ENCODE results near the gene ATAD3A.
"Not testable (repeated sequence)": the region's sequence is repeated elsewhere in the genome, so short reads cannot be mapped to it uniquely, and the experiment has no call there.

Gene ATAD3A

GRCh38 chr1:1489861-1490260 is 22.1 kb upstream of the ATAD3A start:
- DNase-seq: no peak
- Histone ChIP-seq H3K9me3 (no peaks in the 10 kb centered on the region; the same call in 1 of the 2 replicates), H3K27me3 (no peaks in the 10 kb centered on the region), H3K4me1 (no peaks in the 10 kb centered on the region), H3K4me3 (ENCODE audit: low read depth, low read length) (no peak overlapping the region), H3K36me3 (peaks cover 72% of the 10 kb centered on the region)
- no peak for TF ChIP-seq CTCF (IDR thresholded peaks at IDR 0.05; ENCODE audit: low read depth, low read length)

DNA sequence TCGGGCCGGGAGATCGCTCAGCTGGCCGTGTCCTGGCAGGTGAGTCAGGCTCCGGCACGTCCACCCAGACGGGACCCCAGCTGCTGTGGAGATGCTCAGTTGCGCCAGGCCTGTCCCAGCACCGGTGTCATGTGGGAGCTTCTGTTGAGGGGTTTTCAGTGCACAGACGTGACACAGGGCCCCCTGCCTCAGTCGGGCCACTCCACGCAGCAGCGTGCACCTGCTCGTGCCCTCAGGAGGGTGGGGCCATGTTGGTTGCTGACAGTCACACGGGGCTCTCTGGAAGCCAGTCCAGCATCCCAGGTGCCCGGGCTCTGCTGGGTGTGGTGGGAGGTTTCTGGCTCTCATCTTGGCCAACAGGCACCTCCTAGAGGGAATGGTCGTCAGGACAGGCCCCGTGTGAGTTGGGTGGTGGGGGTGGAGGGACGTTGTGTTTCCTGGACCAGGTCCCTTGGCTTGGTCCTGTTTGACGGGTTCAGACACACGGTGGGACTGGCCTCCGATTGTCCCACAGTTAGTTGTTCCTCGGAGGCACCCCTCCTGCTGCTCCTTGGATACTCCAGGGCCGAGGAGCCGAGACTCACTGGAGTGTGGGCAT is 21.2 kb upstream of the ATAD3A start:
- no peaks in the 10 kb centered on the region for H3K27me3 ChIP-seq
- DNase-seq: no peak
- no peaks in the 10 kb centered on the region; the same call in 1 of the 2 replicates for H3K9me3 ChIP-seq
- no peaks in the 10 kb centered on the region for H3K4me1 ChIP-seq
- H3K4me3 ChIP-seq (ENCODE audit: low read depth, low read length): no peak overlapping the region
- peaks cover 74% of the 10 kb centered on the region for H3K36me3 ChIP-seq
- TF ChIP-seq CTCF (IDR thresholded peaks at IDR 0.05; ENCODE audit: low read depth, low read length): no peak

GRCh38 chr1:1491601-1492000 is 20.4 kb upstream of the ATAD3A start:
- Histone ChIP-seq H3K4me1 (no peaks in the 10 kb centered on the region), H3K36me3 (peaks cover 79% of the 10 kb centered on the region), H3K9me3 (no peaks in the 10 kb centered on the region; the same call in 1 of the 2 replicates), H3K27me3 (no peaks in the 10 kb centered on the region), H3K4me3 (ENCODE audit: low read depth, low read length) (no peak overlapping the region)
- no peak for DNase-seq
- TF ChIP-seq CTCF (IDR thresholded peaks at IDR 0.05; ENCODE audit: low read depth, low read length): no peak

GRCh38 chr1:1494311-1494710 is 17.7 kb upstream of the ATAD3A start:
- not testable (repeated sequence) for H3K4me1 ChIP-seq; H3K27me3 ChIP-seq; H3K9me3 ChIP-seq; H3K4me3 ChIP-seq (ENCODE audit: low read depth, low read length); DNase-seq
- peaks cover 56% of the 10 kb centered on the region for H3K36me3 ChIP-seq

DNA sequence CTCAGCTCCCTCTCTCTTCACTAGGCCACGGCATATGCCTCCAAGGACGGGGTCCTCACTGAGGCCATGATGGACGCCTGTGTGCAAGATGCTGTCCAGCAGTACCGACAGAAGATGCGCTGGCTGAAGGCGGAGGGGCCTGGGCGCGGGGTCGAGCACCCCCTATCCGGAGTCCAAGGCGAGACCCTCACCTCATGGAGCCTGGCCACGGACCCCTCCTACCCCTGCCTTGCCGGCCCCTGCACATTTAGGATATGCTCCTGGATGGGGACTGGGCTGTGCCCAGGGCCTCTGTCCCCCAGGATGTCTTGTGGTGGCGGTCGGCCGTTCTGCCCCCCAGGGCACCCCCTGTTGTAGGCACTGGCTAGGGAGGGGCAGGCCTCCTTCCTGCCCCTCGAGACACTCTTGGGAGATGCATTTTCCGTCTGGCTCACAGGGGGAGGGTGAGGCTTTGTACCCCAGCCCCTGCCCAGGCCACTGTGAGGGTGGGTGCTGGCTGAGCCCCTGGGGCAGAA is 16.4 kb upstream of the ATAD3A start:
- not testable (repeated sequence) for H3K27me3 ChIP-seq; DNase-seq; H3K4me3 ChIP-seq (ENCODE audit: low read depth, low read length); H3K4me1 ChIP-seq; H3K9me3 ChIP-seq
- peaks cover 48% of the 10 kb centered on the region for H3K36me3 ChIP-seq

- TF ChIP-seq CTCF (IDR thresholded peaks at IDR 0.05; ENCODE audit: low read depth, low read length): peak; percentile 70
- not testable (repeated sequence) for H3K4me1 ChIP-seq, H3K27me3 ChIP-seq, H3K36me3 ChIP-seq, H3K9me3 ChIP-seq
- peak; percentile 87 for DNase-seq
- H3K4me3 ChIP-seq (ENCODE audit: low read depth, low read length): peak overlapping the region; percentile 35
These were observed 7.1 kb upstream of the ATAD3A start for GRCh38 chr1:1504777-1505365.

GRCh38 chr1:1505366-1505798 is 6.6 kb upstream of the ATAD3A start:
- H3K36me3 ChIP-seq, H3K4me1 ChIP-seq, H3K9me3 ChIP-seq, H3K27me3 ChIP-seq: not testable (repeated sequence)
- peak; percentile 61 for DNase-seq
- TF ChIP-seq CTCF (IDR thresholded peaks at IDR 0.05; ENCODE audit: low read depth, low read length): peak; percentile 40; the same call in 1 of the 2 replicates
- H3K4me3 ChIP-seq (ENCODE audit: low read depth, low read length): peak overlapping the region; percentile 35

GRCh38 chr1:1505801-1506200 is 6.2 kb upstream of the ATAD3A start:
- not testable (repeated sequence) for DNase-seq; H3K27me3 ChIP-seq; H3K4me1 ChIP-seq; H3K4me3 ChIP-seq (ENCODE audit: low read depth, low read length); H3K9me3 ChIP-seq; H3K36me3 ChIP-seq
